Loucy (cell line): ENCODE data around the gene PCID2.

Source experiments
- H2AFZ ChIP-seq: fragments of 200-600 bp; sonication (generic); 2 replicates; pipeline ENCODE4 v1.6.0; 2016; ENCODE audit warnings: antibody characterized with exemption, mild to moderate bottlenecking, low read length, moderate library complexity
- H3F3A ChIP-seq: fragments of 200-600 bp; 2 replicates; pipeline ENCODE4 v1.6.0; 2016; ENCODE audit warnings: antibody characterized with exemption, low read depth, mild to moderate bottlenecking
- H3K27me3 ChIP-seq: fragments of 200-600 bp; sonication (generic); 2 replicates; pipeline ENCODE4 v1.6.1; 2014; ENCODE audit warnings: low read length, mild to moderate bottlenecking; ENCODE audit not compliant: insufficient read depth, poor library complexity, severe bottlenecking
- H3K36me3 ChIP-seq: fragments of 200-600 bp; sonication (generic); 2 replicates; pipeline ENCODE4 v1.6.1; 2016; ENCODE audit warnings: low read length; ENCODE audit not compliant: insufficient read depth
- H3K4me1 ChIP-seq: fragments of 200-600 bp; sonication (generic); 2 replicates; pipeline ENCODE4 v1.5.1; 2014; ENCODE audit warnings: low read length, mild to moderate bottlenecking; ENCODE audit not compliant: insufficient read depth, poor library complexity, severe bottlenecking
- H3K4me2 ChIP-seq: fragments of 200-600 bp; sonication (generic); 2 replicates; pipeline ENCODE4 v1.6.0; 2014; ENCODE audit warnings: antibody characterized with exemption, low read length, low read depth, mild to moderate bottlenecking; ENCODE audit not compliant: poor library complexity, severe bottlenecking
- H3K4me3 ChIP-seq: fragments of 200-600 bp; sonication (generic); 2 replicates; pipeline ENCODE4 v1.5.1; 2014; ENCODE audit warnings: low read length, mild to moderate bottlenecking, mixed read lengths; ENCODE audit not compliant: poor library complexity, severe bottlenecking
- H3K79me2 ChIP-seq: fragments of 200-600 bp; sonication (generic); 2 replicates; pipeline ENCODE4 v1.6.1; 2014; ENCODE audit warnings: low read length; ENCODE audit not compliant: insufficient read depth
- H3K9ac ChIP-seq: fragments of 200-600 bp; sonication (generic); 2 replicates; pipeline ENCODE4 v1.6.0; 2014; ENCODE audit warnings: mild to moderate bottlenecking, low read depth, low read length, moderate library complexity; ENCODE audit not compliant: poor library complexity, severe bottlenecking
- H3K9me2 ChIP-seq: fragments of 200-600 bp; sonication (generic); replicated peaks from 2 replicates; pipeline ENCODE4 v1.6.1; 2016; ENCODE audit warnings: low read depth, low read length, mixed read lengths
- H3K9me3 ChIP-seq: fragments of 200-600 bp; sonication (generic); 2 replicates; pipeline ENCODE4 v1.6.1; 2014; ENCODE audit warnings: mild to moderate bottlenecking, antibody characterized with exemption, low read length, low read depth; ENCODE audit not compliant: insufficient read depth
- H4K20me1 ChIP-seq: fragments of 200-600 bp; sonication (generic); 2 replicates; pipeline ENCODE4 v1.6.0; 2014; ENCODE audit warnings: antibody characterized with exemption, low read length, mild to moderate bottlenecking; ENCODE audit not compliant: insufficient read depth, poor library complexity, severe bottlenecking
- CTCF ChIP-seq: fragments of 200-600 bp; sonication (generic); conservative IDR thresholded peaks from 2 replicates; pipeline ENCODE4 v1.5.1; 2014; ENCODE audit warnings: mild to moderate bottlenecking, antibody characterized with exemption, low read length
- EZH2phosphoT487 ChIP-seq: fragments of 200-600 bp; IDR thresholded peaks from 2 replicates; pipeline ENCODE4 v1.6.1; 2018; ENCODE audit warnings: antibody characterized with exemption, mild to moderate bottlenecking, moderate library complexity, borderline replicate concordance

The PCID2 gene

GRCh38 chr13:113142876-113143275, 65.6 kb downstream of the PCID2 start:
- Histone ChIP-seq H3K4me1 (no peaks in the 10 kb centered on the region), H3K36me3 (no peaks in the 10 kb centered on the region), H3K4me3 (no peak overlapping the region), H4K20me1 (no peaks in the 10 kb centered on the region), H3K27me3 (no peaks in the 10 kb centered on the region), H3F3A (no peaks in the 10 kb centered on the region), H3K9me2 (no peaks in the 10 kb centered on the region), H2AFZ (no peak overlapping the region), H3K4me2 (no peak overlapping the region), H3K9ac (no peak overlapping the region), H3K9me3 (no peaks in the 10 kb centered on the region), H3K79me2 (no peaks in the 10 kb centered on the region)
- TF ChIP-seq CTCF (no peak), EZH2phosphoT487 (no peak)

GRCh38 chr13:113141601-113141970, 66.9 kb downstream of the PCID2 start:
- Histone ChIP-seq H3K4me3 (no peak overlapping the region), H3K9me3 (no peaks in the 10 kb centered on the region), H3K9ac (no peak overlapping the region), H3K9me2 (no peaks in the 10 kb centered on the region), H3K27me3 (no peaks in the 10 kb centered on the region), H3K36me3 (no peaks in the 10 kb centered on the region), H2AFZ (no peak overlapping the region), H3K79me2 (no peaks in the 10 kb centered on the region), H3F3A (no peaks in the 10 kb centered on the region), H3K4me1 (no peaks in the 10 kb centered on the region), H3K4me2 (no peak overlapping the region), H4K20me1 (no peaks in the 10 kb centered on the region)
- TF ChIP-seq EZH2phosphoT487 = no peak
- TF ChIP-seq CTCF = no peak

- Histone ChIP-seq H3K9ac (no peak overlapping the region), H3K9me2 (no peaks in the 10 kb centered on the region), H2AFZ (no peak overlapping the region), H3K4me2 (no peak overlapping the region), H3K36me3 (no peaks in the 10 kb centered on the region), H3K9me3 (no peaks in the 10 kb centered on the region), H3F3A (no peaks in the 10 kb centered on the region), H3K27me3 (no peaks in the 10 kb centered on the region), H3K4me1 (no peaks in the 10 kb centered on the region), H4K20me1 (no peaks in the 10 kb centered on the region), H3K4me3 (no peak overlapping the region), H3K79me2 (no peaks in the 10 kb centered on the region)
- TF ChIP-seq EZH2phosphoT487 = no peak
- no peak for TF ChIP-seq CTCF
Observed at GRCh38 chr13:113140677-113141600, 67.5 kb downstream of the PCID2 start.
